Erythroblast (primary cell): Measurements from ENCODE around the gene RTN4.

Source experiments
- GATA1 ChIP-seq: IDR thresholded peaks from 2 replicates; pipeline ENCODE4 v1.6.1; 2011; ENCODE audit warnings: low read depth, mild to moderate bottlenecking, control low read depth, low read length, moderate library complexity
- POLR2A ChIP-seq: IDR thresholded peaks from 2 replicates; pipeline ENCODE4 v1.6.1; 2011; ENCODE audit warnings: mild to moderate bottlenecking, low read length

DNA sequence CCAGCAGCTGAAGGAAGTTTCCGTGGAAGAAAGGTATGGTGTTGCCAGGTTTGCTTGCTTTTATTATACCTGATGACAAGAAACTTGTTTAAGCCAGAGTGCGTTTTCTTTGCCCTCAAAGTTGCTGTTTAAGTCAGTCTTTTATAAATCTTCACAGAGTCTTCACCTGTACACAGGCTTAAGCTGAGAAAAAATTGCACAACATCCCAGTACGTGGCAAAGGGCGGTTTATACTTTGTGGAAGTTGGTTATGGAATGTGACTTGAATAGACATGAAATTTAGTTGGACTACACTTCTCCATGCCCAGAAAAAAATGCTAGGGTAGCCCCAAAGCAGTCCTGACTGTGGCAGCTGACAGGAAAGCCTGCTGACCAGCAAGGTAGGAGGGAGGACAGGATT lies 121.5 kb downstream of the RTN4 start:
- TF ChIP-seq POLR2A (no peak), GATA1 (no peak)
